K562 (cell line): Measurements from ENCODE around the gene TXNRD2. TPM values are rescaled to one million over a fixed set of nuclear protein-coding genes. Genes with fewer than 3 reads are reported as not detected.
A peak's percentile ranks its signal among the peaks of the same experiment; 100 is the strongest.

Source experiments
- ATF3 ChIP-seq, 2 experiments: fragments of 450-650 bp in 1 of 2; sonication (generic) in 1 of 2; formaldehyde crosslinking in 1 of 2; IDR thresholded peaks in 1 of 2; conservative IDR thresholded peaks in 1 of 2; 2 replicates each; pipeline versions ENCODE4 v1.6.1 to v1.8.1; 2016 to 2023; ENCODE audit warnings: mild to moderate bottlenecking in 2 of 2, moderate library complexity in 2 of 2, inconsistent platforms in 1 of 2, missing genetic modification reagents in 1 of 2
- GTF2F1 ChIP-seq: IDR thresholded peaks from 2 replicates; pipeline ENCODE4 v1.6.1; 2011; ENCODE audit warnings: low read depth, low read length, improper control_type of control experiment
- HDAC8 ChIP-seq: fragments of 450-650 bp; IDR thresholded peaks from 2 replicates; pipeline ENCODE4 v1.6.1; 2016; ENCODE audit warnings: mild to moderate bottlenecking, missing genetic modification characterization, moderate library complexity, missing compliant biosample characterization
- ILF3 ChIP-seq: fragments of 450-650 bp; IDR thresholded peaks from 2 replicates; pipeline ENCODE4 v1.6.1; 2018; ENCODE audit warnings: antibody characterized with exemption, mild to moderate bottlenecking, moderate library complexity, borderline replicate concordance
- MGA ChIP-seq: fragments of 450-650 bp; IDR thresholded peaks from 2 replicates; pipeline ENCODE4 v1.6.1; 2016; ENCODE audit warnings: mild to moderate bottlenecking, moderate library complexity
- NEUROD1 ChIP-seq: fragments of 150-350 bp; IDR thresholded peaks from 2 replicates; pipeline ENCODE4 v1.6.1; 2014; ENCODE audit warnings: borderline replicate concordance, low read length, low read depth; ENCODE audit not compliant: partially characterized antibody
- SAFB ChIP-seq: fragments of 200-400 bp; formaldehyde crosslinking; IDR thresholded peaks from 2 replicates; pipeline ENCODE4 v1.6.1; 2017; ENCODE audit warnings: low read depth, low read length, borderline replicate concordance
- SIRT6 ChIP-seq: IDR thresholded peaks from one replicate; pipeline ENCODE4 v1.6.1; 2012; ENCODE audit warnings: low read depth, mild to moderate bottlenecking, control low read depth, inconsistent platforms, low read length, moderate library complexity
- TAL1 ChIP-seq: fragments of 450-650 bp; IDR thresholded peaks from 2 replicates; pipeline ENCODE4 v1.6.1; 2016; ENCODE audit warnings: mild to moderate bottlenecking
- TCF7 ChIP-seq: sonication (generic); IDR thresholded peaks from 2 replicates; pipeline ENCODE4 v1.6.1; 2016; ENCODE audit warnings: antibody characterized with exemption, borderline replicate concordance
- ZFP1 ChIP-seq: fragments of 450-650 bp; formaldehyde crosslinking; IDR thresholded peaks from 2 replicates; pipeline ENCODE4 v1.4.0; 2020; ENCODE audit warnings: mild to moderate bottlenecking, mixed read lengths
- polyA plus RNA-seq, 8 experiments: library from polyadenylated mRNA; depleted of rRNA in 4 of 8; stranded (reverse) in 5 of 8; unstranded in 3 of 8; fragments of >200 nt; fragmentation: Nextera tagmentation in 2 of 8; fragmentation: Illumina TruSeq in 1 of 8; extraction: Ambion mirVana in 2 of 8; extraction: Trizol in 1 of 8; gene quantifications; 2 replicates each; pipeline versions ENCODE4 v1.2.1 to v1.2.3, GENCODE V29; 2011 to 2014; ENCODE audit warnings: inconsistent platforms in 1 of 8, missing spikeins in 1 of 8
- total RNA-seq, 7 experiments: library from RNA; depleted of rRNA in 6 of 7; stranded (reverse); fragments of >200 nt in 6 of 7; fragmentation: Illumina TruSeq in 2 of 7; extraction: Trizol in 2 of 7; gene quantifications; 2 replicates each; pipeline versions ENCODE4 v1.2.1 to v1.2.3, GENCODE V29; 2011 to 2021; ENCODE audit warnings: low replicate concordance in 1 of 7

TXNRD2 gene
- total and polyA plus RNA-seq, 9 of the 15 experiments (the other 6 are each of a cell fraction or from before 2014, with no cell fraction given) = 3.3 to 80.2 (median 49.4) TPM

GRCh38 chr22:19940536-19941364, 868 bp downstream of the TXNRD2 start (continued):
- TF ChIP-seq MGA = no peak
- no peak for TF ChIP-seq SAFB
- TF ChIP-seq TAL1 = no peak
- peak; percentile 67; the same call in 1 of the 2 replicates for TF ChIP-seq HDAC8 (tag)
- TF ChIP-seq ATF3 (IDR thresholded peaks at IDR 0.05) = no peak
- peak; percentile 16; the same call in 1 of the 2 replicates for TF ChIP-seq ATF3 (CRISPR knock-in tag; conservative IDR thresholded peaks at IDR 0.05)
- no peak for TF ChIP-seq TCF7
- TF ChIP-seq ZFP1 (CRISPR knock-in tag) = no peak
- no peak for TF ChIP-seq ILF3
- TF ChIP-seq NEUROD1 = peak; percentile 30
- no peak for TF ChIP-seq SIRT6
- TF ChIP-seq GTF2F1 = 0 out of 2 replicates have a peak, but pooled peaks have one; percentile 40
